Right renal pelvis (tissue), 4 donors: ENCODE data around the gene LKAAEAR1. TPM values are rescaled to one million over a fixed set of nuclear protein-coding genes. Genes with fewer than 3 reads are reported as not detected.

ENCODE experiments used
- DNase-seq, 4 donors: peaks; one replicate each; pipeline ENCODE4 v3.0.0-alpha.2; 2013; ENCODE audit warnings: low read depth in 4 of 4, low spot score in 3 of 4, missing footprints in 1 of 4
- polyA plus RNA-seq, 4 donors: library from polyadenylated mRNA; unstranded; fragments of 120-200 nt; gene quantifications; one replicate each; pipeline ENCODE4 v1.2.1, GENCODE V29; 2013; ENCODE audit not compliant: insufficient read length in 4 of 4

The LKAAEAR1 gene
- polyA plus RNA-seq, 4 donors: 0.22 TPM; not detected in 3

GRCh38 chr20:64080813-64081623 is 3.2 kb downstream of the LKAAEAR1 start:
- no peak for DNase-seq

GRCh38 chr20:64080013-64080812 is 4.0 kb downstream of the LKAAEAR1 start, which contains the start of gene OPRL1:
OPRL1 (plus strand) TSS chr20:64080082; CDS start chr20:64092721, 12,639 bp downstream.
- DNase-seq: no peak

- no peak for DNase-seq
Measured at GRCh38 chr20:64079273-64080012, 4.8 kb downstream of the LKAAEAR1 start, which contains the start of gene RGS19. RGS19 (minus strand) TSS chr20:64079518; CDS start chr20:64076886, 2,632 bp downstream.

- no peak for DNase-seq
Measured at GRCh38 chr20:64078934-64079272, 5.3 kb downstream of the LKAAEAR1 start.

- DNase-seq: no peak
Measured at GRCh38 chr20:64077876-64078551, 6.2 kb downstream of the LKAAEAR1 start.

GRCh38 chr20:64077541-64077875 is 6.7 kb downstream of the LKAAEAR1 start:
- no peak for DNase-seq

- DNase-seq: no peak
Measured at GRCh38 chr20:64077094-64077493, 7.1 kb downstream of the LKAAEAR1 start.

- DNase-seq: no peak
Measured at GRCh38 chr20:64076061-64076997, 7.9 kb downstream of the LKAAEAR1 start.

GRCh38 chr20:64075556-64075955 is 8.6 kb downstream of the LKAAEAR1 start:
- no peak for DNase-seq

- DNase-seq: no peak
Measured at GRCh38 chr20:64074963-64075362, 9.2 kb downstream of the LKAAEAR1 start.

- no peak for DNase-seq
Measured at GRCh38 chr20:64074184-64074789, 9.9 kb downstream of the LKAAEAR1 start.

GRCh38 chr20:64073476-64074183 is 10.6 kb downstream of the LKAAEAR1 start:
- no peak for DNase-seq

- DNase-seq: no peak
Measured at GRCh38 chr20:64072498-64073063, 11.6 kb downstream of the LKAAEAR1 start.

- DNase-seq: no peak
Measured at GRCh38 chr20:64071341-64072332, 12.6 kb downstream of the LKAAEAR1 start.

- no peak for DNase-seq
Measured at GRCh38 chr20:64070244-64070993, 13.8 kb downstream of the LKAAEAR1 start.

GRCh38 chr20:64069614-64070243 is 14.5 kb downstream of the LKAAEAR1 start:
- DNase-seq: no peak
